GM23338 (cell line): Measurements from ENCODE around the gene AFF3. TPM values are rescaled to one million over a fixed set of nuclear protein-coding genes. Genes with fewer than 3 reads are reported as not detected.

Experiments used
- ATAC-seq: fragments of 200-7000 bp; cut with Tn5 transposase; 3 replicates; pipeline ENCODE4 v1.9.1; 2020
- DNase-seq: peaks from one replicate; pipeline ENCODE4 v3.0.0-alpha.2; 2015; ENCODE audit warnings: low spot score
- H2AFZ ChIP-seq: fragments of 200-600 bp; sonication (generic); 2 replicates; pipeline ENCODE4 v1.8.0; 2016; ENCODE audit warnings: antibody characterized with exemption, mild to moderate bottlenecking, moderate library complexity
- H3F3A ChIP-seq: fragments of 200-600 bp; sonication (generic); replicated peaks from 2 replicates; pipeline ENCODE4 v1.8.0; 2017; ENCODE audit warnings: antibody characterized with exemption, mixed run types, low read depth
- H3K27ac ChIP-seq: fragments of 200-600 bp; sonication (generic); 2 replicates; pipeline ENCODE4 v1.6.1; 2016; ENCODE audit warnings: low read depth
- H3K27me3 ChIP-seq: fragments of 200-600 bp; sonication (generic); 2 replicates; pipeline ENCODE4 v1.8.0; 2016; ENCODE audit warnings: mild to moderate bottlenecking, mixed run types, moderate library complexity; ENCODE audit not compliant: insufficient read depth
- H3K36me3 ChIP-seq: fragments of 200-600 bp; sonication (generic); 2 replicates; pipeline ENCODE4 v1.8.0; 2016; ENCODE audit warnings: mild to moderate bottlenecking; ENCODE audit not compliant: insufficient read depth
- H3K4me1 ChIP-seq: fragments of 200-600 bp; sonication (generic); 2 replicates; pipeline ENCODE4 v1.8.0; 2016; ENCODE audit warnings: mild to moderate bottlenecking, moderate library complexity; ENCODE audit not compliant: insufficient read depth
- H3K4me2 ChIP-seq: fragments of 200-600 bp; sonication (generic); 2 replicates; pipeline ENCODE4 v1.7.1; 2017; ENCODE audit warnings: mixed run types
- H3K4me3 ChIP-seq: fragments of 200-600 bp; sonication (generic); 2 replicates; pipeline ENCODE4 v1.6.1; 2016; ENCODE audit warnings: mixed run types
- H3K79me2 ChIP-seq: fragments of 200-600 bp; sonication (generic); replicated peaks from 2 replicates; pipeline ENCODE4 v1.8.0; 2017; ENCODE audit warnings: mild to moderate bottlenecking; ENCODE audit not compliant: insufficient read depth
- H3K9me2 ChIP-seq: fragments of 200-600 bp; sonication (generic); 2 replicates; pipeline ENCODE4 v1.8.0; 2017; ENCODE audit not compliant: insufficient read depth
- H4K20me1 ChIP-seq: fragments of 200-600 bp; sonication (generic); replicated peaks from 2 replicates; pipeline ENCODE4 v1.8.0; 2017; ENCODE audit warnings: mild to moderate bottlenecking; ENCODE audit not compliant: insufficient read depth
- H3K27ac Mint-ChIP-seq: 2 replicates; pipeline ENCODE4 v1.8.0; 2020; ENCODE audit warnings: inconsistent platforms, mild to moderate bottlenecking, moderate library complexity, mixed read lengths
- H3K27me3 Mint-ChIP-seq: 3 replicates; pipeline ENCODE4 v1.8.0; 2022; ENCODE audit warnings: low read depth, mild to moderate bottlenecking, moderate library complexity, mixed read lengths, inconsistent platforms; ENCODE audit not compliant: insufficient read depth, poor library complexity
- H3K36me3 Mint-ChIP-seq: 3 replicates; pipeline ENCODE4 v1.8.0; 2021; ENCODE audit warnings: low read depth, mild to moderate bottlenecking, inconsistent platforms, moderate library complexity, mixed read lengths
- H3K4me1 Mint-ChIP-seq: 3 replicates; pipeline ENCODE4 v1.8.0; 2020; ENCODE audit warnings: mild to moderate bottlenecking, inconsistent platforms, mixed read lengths
- H3K4me3 Mint-ChIP-seq: 3 replicates; pipeline ENCODE4 v1.8.0; 2021; ENCODE audit warnings: moderate library complexity, mild to moderate bottlenecking, inconsistent platforms, mixed read lengths
- H3K9me3 Mint-ChIP-seq: 3 replicates; pipeline ENCODE4 v1.8.0; 2020; ENCODE audit warnings: moderate library complexity, mild to moderate bottlenecking, inconsistent platforms, mixed read lengths
- CREB1 ChIP-seq: fragments of 250-450 bp; sonication (Bioruptor Pico); IDR thresholded peaks from 2 replicates; pipeline ENCODE4 v1.5.0; 2020; ENCODE audit warnings: low read depth, mild to moderate bottlenecking, moderate library complexity
- CTCF ChIP-seq, 2 experiments: fragments of 200-600 bp in 1 of 2; sonication (generic) in 1 of 2; conservative IDR thresholded peaks; 2 replicates each; pipeline versions ENCODE4 v1.5.1 to v1.6.1; 2016 to 2017; ENCODE audit warnings: antibody characterized with exemption in 2 of 2, low read depth in 2 of 2, mild to moderate bottlenecking in 2 of 2, moderate library complexity in 1 of 2
- EZH2 ChIP-seq: fragments of 200-600 bp; sonication (generic); IDR thresholded peaks from one replicate; pipeline ENCODE4 v1.8.0; 2017; ENCODE audit warnings: antibody characterized with exemption, mild to moderate bottlenecking, low read depth; ENCODE audit not compliant: unreplicated experiment
- EZH2phosphoT487 ChIP-seq: fragments of 200-600 bp; sonication (generic); IDR thresholded peaks from one replicate; pipeline ENCODE4 v1.8.1; 2018; ENCODE audit warnings: antibody characterized with exemption; ENCODE audit not compliant: unreplicated experiment
- JUNB ChIP-seq: IDR thresholded peaks from one replicate; pipeline ENCODE4 v1.6.1; 2016; ENCODE audit warnings: antibody characterized with exemption; ENCODE audit not compliant: unreplicated experiment
- NANOG ChIP-seq: IDR thresholded peaks from 2 replicates; pipeline ENCODE4 v1.6.1; 2016; ENCODE audit warnings: antibody characterized with exemption, borderline replicate concordance
- POLR2AphosphoS5 ChIP-seq: IDR thresholded peaks from 2 replicates; pipeline ENCODE4 v1.6.1; 2016; ENCODE audit warnings: antibody characterized with exemption, low read depth
- REST ChIP-seq: IDR thresholded peaks from one replicate; pipeline ENCODE4 v1.6.1; 2018; ENCODE audit warnings: antibody characterized with exemption; ENCODE audit not compliant: unreplicated experiment
- STAT1 ChIP-seq: IDR thresholded peaks from one replicate; pipeline ENCODE4 v1.6.1; 2016; ENCODE audit warnings: antibody characterized with exemption; ENCODE audit not compliant: unreplicated experiment
- ZNF331 ChIP-seq: fragments of 250-450 bp; sonication (Bioruptor Pico); IDR thresholded peaks from 2 replicates; pipeline ENCODE4 v1.5.0; 2020; ENCODE audit warnings: low read depth, mild to moderate bottlenecking, moderate library complexity
- ZNF462 ChIP-seq: fragments of 250-450 bp; sonication (Bioruptor Pico); IDR thresholded peaks from 2 replicates; pipeline ENCODE4 v1.5.0; 2020; ENCODE audit warnings: mild to moderate bottlenecking, moderate library complexity
- polyA plus RNA-seq: library from polyadenylated mRNA; unstranded; fragments of >200 nt; fragmentation: Nextera tagmentation; extraction: Ambion mirVana; gene quantifications from 2 replicates; pipeline ENCODE4 v1.2.1, GENCODE V29; 2016
- total RNA-seq: library from RNA; depleted of rRNA; stranded (reverse); fragments of >200 nt; shearing (Covaris generic); gene quantifications from 2 replicates; pipeline ENCODE4 v1.2.3, GENCODE V29; 2014
- TF ChIP-seq, protein P1 (sequence below): IDR thresholded peaks from 2 replicates; pipeline ENCODE4 v1.6.1; 2016; ENCODE audit warnings: antibody characterized with exemption

Gene AFF3
- total and polyA plus RNA-seq, 2 experiments from 2014 or later, result 0.73 to 1.4 TPM

DNA sequence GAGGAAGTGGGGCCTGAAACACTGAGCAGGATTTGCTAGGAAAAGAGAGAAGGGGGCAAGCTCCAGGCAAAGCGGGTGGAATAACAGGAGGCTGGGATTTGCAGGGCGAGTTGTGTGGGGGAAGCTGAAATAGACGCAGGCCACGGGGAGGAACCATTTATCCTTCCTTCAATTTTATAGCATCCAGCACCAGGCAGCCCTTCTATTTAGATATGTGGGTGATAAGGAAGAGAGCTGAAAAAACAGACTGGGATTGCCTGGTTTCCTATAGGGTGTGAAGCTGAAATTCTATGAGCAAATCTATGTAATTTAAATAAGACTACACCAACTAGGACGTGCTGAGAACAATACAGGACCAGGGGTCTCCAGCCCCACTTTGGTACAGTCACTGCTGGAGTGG lies 520.6 kb downstream of the AFF3 start (continued):
- TF ChIP-seq REST, result no peak
- TF ChIP-seq, protein P1, sequence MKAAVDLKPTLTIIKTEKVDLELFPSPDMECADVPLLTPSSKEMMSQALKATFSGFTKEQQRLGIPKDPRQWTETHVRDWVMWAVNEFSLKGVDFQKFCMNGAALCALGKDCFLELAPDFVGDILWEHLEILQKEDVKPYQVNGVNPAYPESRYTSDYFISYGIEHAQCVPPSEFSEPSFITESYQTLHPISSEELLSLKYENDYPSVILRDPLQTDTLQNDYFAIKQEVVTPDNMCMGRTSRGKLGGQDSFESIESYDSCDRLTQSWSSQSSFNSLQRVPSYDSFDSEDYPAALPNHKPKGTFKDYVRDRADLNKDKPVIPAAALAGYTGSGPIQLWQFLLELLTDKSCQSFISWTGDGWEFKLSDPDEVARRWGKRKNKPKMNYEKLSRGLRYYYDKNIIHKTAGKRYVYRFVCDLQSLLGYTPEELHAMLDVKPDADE, result no peak
- TF ChIP-seq STAT1, result no peak

DNA sequence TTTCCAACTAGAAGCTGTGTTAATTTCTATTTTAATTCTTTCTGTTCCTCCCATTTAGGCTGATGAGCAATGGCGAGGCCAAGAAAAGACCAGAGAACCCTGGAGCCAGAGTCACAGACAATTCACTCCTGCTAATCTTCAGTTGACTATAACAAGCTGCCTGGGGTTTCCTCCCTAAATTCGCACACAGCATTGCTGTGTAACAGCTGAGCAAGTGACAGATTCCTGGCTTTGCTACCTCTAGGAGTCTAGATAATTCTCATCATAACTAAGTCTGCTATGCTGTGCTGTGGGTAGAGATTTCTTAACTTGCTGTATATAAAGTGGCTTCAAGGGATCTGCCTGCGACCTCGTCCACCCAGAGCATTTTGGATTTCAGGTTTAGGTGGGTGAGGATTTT lies 521.3 kb downstream of the AFF3 start:
- Histone ChIP-seq H3K79me2 (no peaks in the 10 kb centered on the region), H3K4me3 (no peak overlapping the region), H3K4me2 (no peak overlapping the region), H3K36me3 (no peaks in the 10 kb centered on the region), H2AFZ (no peak overlapping the region), H3K27ac (no peak overlapping the region), H3K9me2 (no peaks in the 10 kb centered on the region), H3F3A (no peaks in the 10 kb centered on the region), H4K20me1 (no peaks in the 10 kb centered on the region), H3K27me3 (no peaks in the 10 kb centered on the region), H3K4me1 (no peaks in the 10 kb centered on the region; the same call in 1 of the 2 replicates)
- Mint-ChIP-seq H3K27me3 (no peaks in the 10 kb centered on the region), H3K27ac (no peak overlapping the region), H3K9me3 (no peaks in the 10 kb centered on the region), H3K36me3 (no peaks in the 10 kb centered on the region), H3K4me1 (peaks cover 14% of the 10 kb centered on the region; the same call in 2 of the 3 replicates), H3K4me3 (no peak overlapping the region)
- DNase-seq (no peak), ATAC-seq (no peak)
- TF ChIP-seq ZNF462, result no peak
- TF ChIP-seq CTCF (conservative IDR thresholded peaks at IDR 0.05; ENCODE audit: low read depth in 2 of 2), result no peak
- no peak for TF ChIP-seq POLR2AphosphoS5
- TF ChIP-seq NANOG, result no peak
- no peak for TF ChIP-seq STAT1
- no peak for TF ChIP-seq ZNF331 (CRISPR knock-in tag)
- no peak for TF ChIP-seq EZH2
- TF ChIP-seq JUNB, result no peak
- TF ChIP-seq EZH2phosphoT487, result no peak
- no peak for TF ChIP-seq CREB1 (CRISPR knock-in tag)
